Lung (tissue), 12 donors: ENCODE results near the gene TCTN2. TPM values are rescaled to one million over a fixed set of nuclear protein-coding genes. Genes with fewer than 3 reads are reported as not detected.

Experiments
- ATAC-seq: fragments of 200-7000 bp; cut with Tn5 transposase; one replicate; pipeline ENCODE4 v1.9.1; 2020; ENCODE audit warnings: moderate number of reproducible peaks; ENCODE audit not compliant: insufficient read depth, low FRiP score
- DNase-seq, 3 donors: peaks; one replicate each; pipeline ENCODE4 v3.0.0-alpha.2; 2013 to 2017
- H3K27ac ChIP-seq, 2 donors: one replicate each; pipeline ENCODE4 v1.5.1; 2013; ENCODE audit warnings: mild to moderate bottlenecking in 2 of 2, moderate library complexity in 2 of 2, control low read depth in 1 of 2, inconsistent platforms in 1 of 2, low read depth in 1 of 2, low read length in 1 of 2
- H3K27me3 ChIP-seq, 3 donors: one replicate each; pipeline ENCODE4 v1.5.1; 2013; ENCODE audit warnings: low read length in 2 of 3; ENCODE audit not compliant: control insufficient read depth in 3 of 3, insufficient read depth in 3 of 3
- H3K36me3 ChIP-seq, 4 donors: one replicate each; pipeline ENCODE4 v1.5.1; 2013; ENCODE audit warnings: low read length in 4 of 4, mild to moderate bottlenecking in 1 of 4, moderate library complexity in 1 of 4; ENCODE audit not compliant: control insufficient read depth in 4 of 4, insufficient read depth in 4 of 4
- H3K4me1 ChIP-seq, 5 donors: one replicate each; pipeline ENCODE4 v1.5.1; 2013; ENCODE audit warnings: low read length in 5 of 5, mild to moderate bottlenecking in 2 of 5, moderate library complexity in 1 of 5; ENCODE audit not compliant: control insufficient read depth in 5 of 5, insufficient read depth in 5 of 5
- H3K4me3 ChIP-seq: one replicate; pipeline ENCODE4 v1.5.1; 2013; ENCODE audit warnings: mild to moderate bottlenecking, control low read depth, moderate library complexity
- H3K9ac ChIP-seq, 2 donors: one replicate each; pipeline ENCODE4 v1.5.1; 2013; ENCODE audit warnings: low read length in 2 of 2, control low read depth in 1 of 2; ENCODE audit not compliant: insufficient read depth in 1 of 2
- H3K9me3 ChIP-seq, 4 donors: one replicate each; pipeline ENCODE4 v1.5.1; 2013; ENCODE audit warnings: low read length in 3 of 4, mild to moderate bottlenecking in 1 of 4, moderate library complexity in 1 of 4; ENCODE audit not compliant: control insufficient read depth in 4 of 4, insufficient read depth in 3 of 4
- whole genome bisulfite sequencing, 2 donors: extraction: QIAGEN DNeasy Blood & Tissue Kit; methylation state at CpG; one replicate each; pipeline ENCODE4 v1.1.7; 2013; 5-methylcytosine and 5-hydroxymethylcytosine counted together
- polyA plus RNA-seq, 2 donors: library from polyadenylated mRNA; stranded (reverse); fragments of 200-250 nt; gene quantifications; one replicate each; pipeline ENCODE4 v1.2.1, GENCODE V29; 2013
- total RNA-seq, 2 donors: library from RNA; depleted of rRNA in 1 of 2; stranded (reverse); fragments of >200 nt in 1 of 2; gene quantifications; one replicate each; pipeline ENCODE4 v1.2.1, GENCODE V29; 2014 to 2021
- TF ChIP-seq, protein P1 (sequence below): IDR thresholded peaks from 2 replicates; pipeline ENCODE4 v1.5.1; 2012; ENCODE audit warnings: mild to moderate bottlenecking; ENCODE audit errors: control extremely low read depth, extremely low read depth
- donor health status: control.
- donor health status: control.
- donor health status: Bipolar disorder and iron deficiency.
- donor health status: healthy.
- donor health status: DM: yes; HTN: yes; CAD: no.

TCTN2 gene
- total and polyA plus RNA-seq, 4 donors = 5.2 to 28.2 (median 14.2) TPM

DNA sequence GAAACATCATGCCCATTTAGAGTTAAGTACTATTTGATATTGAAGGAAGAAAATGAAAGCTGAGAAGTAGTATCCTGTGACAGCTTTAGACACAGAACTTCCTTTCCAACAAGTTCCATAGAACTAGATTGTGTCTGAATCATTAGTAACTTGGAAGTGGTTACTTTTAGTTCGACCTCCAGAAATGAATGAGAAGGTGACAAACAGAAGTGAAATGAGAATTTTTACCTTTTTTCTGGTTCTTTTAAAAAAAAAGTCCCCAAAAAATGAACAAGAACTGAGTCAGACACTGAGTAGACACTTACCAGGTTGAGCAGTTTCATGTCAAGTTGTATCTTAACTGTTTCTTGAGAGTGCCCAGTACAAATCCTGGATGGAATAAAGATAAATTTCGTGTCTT lies 44.3 kb downstream of the TCTN2 start:
- ATAC-seq (no peak), DNase-seq (no peak)
- 32 to 44% methylated on average over 2 of the region's 2 CpGs for WGBS, 2 donors
- no peak overlapping the region for H3K27ac ChIP-seq
- H3K9me3 ChIP-seq = no peaks in the 10 kb centered on the region
- H3K4me1 ChIP-seq = peaks cover 9 to 22% (median 15%) of the 10 kb centered on the region in 5 donors
- H3K36me3 ChIP-seq = peaks cover 0 to 6% (median 5%) of the 10 kb centered on the region in 4 donors
- H3K27me3 ChIP-seq = no peaks in the 10 kb centered on the region
- no peak overlapping the region for H3K4me3 ChIP-seq
- TF ChIP-seq, protein P1, sequence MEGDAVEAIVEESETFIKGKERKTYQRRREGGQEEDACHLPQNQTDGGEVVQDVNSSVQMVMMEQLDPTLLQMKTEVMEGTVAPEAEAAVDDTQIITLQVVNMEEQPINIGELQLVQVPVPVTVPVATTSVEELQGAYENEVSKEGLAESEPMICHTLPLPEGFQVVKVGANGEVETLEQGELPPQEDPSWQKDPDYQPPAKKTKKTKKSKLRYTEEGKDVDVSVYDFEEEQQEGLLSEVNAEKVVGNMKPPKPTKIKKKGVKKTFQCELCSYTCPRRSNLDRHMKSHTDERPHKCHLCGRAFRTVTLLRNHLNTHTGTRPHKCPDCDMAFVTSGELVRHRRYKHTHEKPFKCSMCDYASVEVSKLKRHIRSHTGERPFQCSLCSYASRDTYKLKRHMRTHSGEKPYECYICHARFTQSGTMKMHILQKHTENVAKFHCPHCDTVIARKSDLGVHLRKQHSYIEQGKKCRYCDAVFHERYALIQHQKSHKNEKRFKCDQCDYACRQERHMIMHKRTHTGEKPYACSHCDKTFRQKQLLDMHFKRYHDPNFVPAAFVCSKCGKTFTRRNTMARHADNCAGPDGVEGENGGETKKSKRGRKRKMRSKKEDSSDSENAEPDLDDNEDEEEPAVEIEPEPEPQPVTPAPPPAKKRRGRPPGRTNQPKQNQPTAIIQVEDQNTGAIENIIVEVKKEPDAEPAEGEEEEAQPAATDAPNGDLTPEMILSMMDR = no peak
- H3K9ac ChIP-seq = no peak overlapping the region

DNA sequence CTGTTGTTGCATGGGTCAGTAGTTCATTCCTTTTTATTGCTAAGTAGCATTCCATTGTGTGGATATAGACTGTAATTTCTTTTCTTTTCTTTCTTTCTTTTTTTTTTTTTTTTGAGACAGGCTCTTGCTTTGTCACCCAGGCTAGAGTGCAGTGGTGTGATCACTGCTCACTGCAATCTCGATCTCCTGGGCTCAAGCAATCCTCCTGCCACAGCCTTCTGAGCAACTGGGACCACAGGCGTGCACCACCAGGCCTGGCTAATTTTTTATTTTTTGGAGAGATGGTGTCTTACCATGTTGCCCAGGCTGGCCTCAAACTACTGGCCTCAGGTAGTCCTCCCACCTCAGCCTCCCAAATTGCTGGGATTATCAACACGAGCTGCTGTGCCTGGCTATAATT lies 46.4 kb downstream of the TCTN2 start:
- 93 to 97% methylated on average over 3 of the region's 3 CpGs for WGBS, 2 donors
- H3K36me3 ChIP-seq = peaks cover 0 to 8% (median 7%) of the 10 kb centered on the region in 4 donors
- H3K27me3 ChIP-seq = no peaks in the 10 kb centered on the region
- no peak overlapping the region for H3K27ac ChIP-seq
- no peaks in the 10 kb centered on the region for H3K9me3 ChIP-seq
- TF ChIP-seq, protein P1 = no peak
- ATAC-seq = no peak
- no peak overlapping the region for H3K4me3 ChIP-seq
- H3K9ac ChIP-seq = no peak overlapping the region
- peaks cover 9 to 18% (median 15%) of the 10 kb centered on the region in 5 donors for H3K4me1 ChIP-seq
- DNase-seq = no peak

DNA sequence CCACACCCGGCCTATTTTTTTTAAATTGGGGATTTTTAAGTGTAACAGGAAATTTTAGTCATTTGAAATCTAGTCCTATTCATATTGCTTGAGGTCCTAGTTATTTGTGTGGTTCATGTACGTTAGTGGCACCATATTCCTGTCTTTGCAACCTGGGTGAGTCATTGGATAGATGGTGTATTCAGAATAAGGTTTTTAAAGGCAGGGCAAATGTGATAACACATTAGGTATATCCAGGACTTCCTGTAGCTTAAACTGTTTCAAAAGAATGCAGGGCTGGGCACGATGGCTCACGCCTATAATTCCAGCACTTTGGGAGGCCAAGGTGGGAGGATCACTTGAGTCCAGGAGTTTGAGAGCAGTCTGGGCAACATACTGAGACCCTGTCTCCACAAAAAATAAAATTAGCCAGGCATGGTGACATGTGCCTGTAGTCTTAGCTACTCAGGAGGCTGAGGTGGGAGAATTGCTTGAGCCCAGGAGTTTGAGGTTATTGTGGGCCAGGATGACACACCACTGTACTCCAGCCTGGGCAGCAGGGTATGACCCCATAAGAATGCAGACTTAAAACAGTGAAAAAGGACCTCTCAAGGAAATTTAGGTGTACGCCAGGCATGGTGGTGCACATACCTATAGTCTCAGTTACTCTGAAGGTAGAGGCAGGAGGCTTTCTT lies 49.4 kb downstream of the TCTN2 start:
- peaks cover 3 to 12% (median 9%) of the 10 kb centered on the region in 4 donors for H3K36me3 ChIP-seq
- no peak for DNase-seq
- H3K9ac ChIP-seq = no peak overlapping the region
- 73 to 85% methylated on average over 5 of the region's 5 CpGs for WGBS, 2 donors
- ATAC-seq = no peak
- H3K4me3 ChIP-seq = no peak overlapping the region
- no peaks in the 10 kb centered on the region for H3K9me3 ChIP-seq
- H3K4me1 ChIP-seq = peaks cover 0 to 4% (median 3%) of the 10 kb centered on the region in 5 donors
- TF ChIP-seq, protein P1 = no peak
- H3K27ac ChIP-seq = no peak overlapping the region
- no peaks in the 10 kb centered on the region for H3K27me3 ChIP-seq
